SK-MEL-5 (cell line): Measurements from ENCODE around the gene KANK4. TPM values are rescaled to one million over a fixed set of nuclear protein-coding genes. Genes with fewer than 3 reads are reported as not detected.
"Not testable (repeated sequence)": the region's sequence is repeated elsewhere in the genome, so short reads cannot be mapped to it uniquely, and the experiment has no call there.

Experiments used
- DNase-seq: peaks from one replicate; pipeline ENCODE4 v3.0.0-alpha.2; 2016; ENCODE audit warnings: low read depth, low spot score
- in situ Hi-C: cut with HindIII; loops from 2 replicates; pipeline ENCODE4 v1.10.0; 2016; ENCODE audit warnings: low sequenced_read_pairs, high pct_unique_total_duplicates, low pct_unique_long_range_greater_than_20kb
- total RNA-seq: library from RNA; depleted of rRNA; stranded (reverse); fragments of >200 nt; shearing (Covaris generic); gene quantifications from 2 replicates; pipeline ENCODE4 v1.2.3, GENCODE V29; 2014

The KANK4 gene
- total RNA-seq, 1 experiment from 2014 or later: not detected

- in situ Hi-C loops: no loop called here
Measured at GRCh38 chr1:62235576-62235975, 83.7 kb downstream of the KANK4 start.

DNA sequence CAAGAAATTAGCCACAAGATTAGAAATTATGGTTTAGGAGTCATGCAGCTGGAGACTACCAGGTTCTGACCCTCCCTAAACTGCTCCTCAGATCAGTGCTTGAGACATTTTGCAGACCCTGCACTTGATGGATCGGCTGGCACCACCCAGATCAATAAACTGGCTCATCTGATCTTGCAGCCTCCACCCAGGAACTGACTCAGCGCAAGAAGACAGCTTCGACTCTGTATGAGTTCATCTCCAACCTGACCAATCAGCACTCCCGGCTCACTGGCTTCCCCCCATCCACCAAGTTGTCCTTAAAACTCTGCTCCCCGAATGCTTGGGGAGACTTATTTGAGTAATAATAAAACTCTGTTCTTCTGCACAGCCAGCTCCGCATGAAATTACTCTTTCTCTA is 84.5 kb downstream of the KANK4 start:
- in situ Hi-C loops: no loop called here

More at GRCh38 chr1:62235576-62235975, 83.7 kb downstream of the KANK4 start:
- no peak for DNase-seq

GRCh38 chr1:62233926-62234450 is 85.2 kb downstream of the KANK4 start:
- in situ Hi-C loops: no loop called here
- no peak for DNase-seq

More for the DNA sequence above, 84.5 kb downstream of the KANK4 start:
- DNase-seq: no peak

DNA sequence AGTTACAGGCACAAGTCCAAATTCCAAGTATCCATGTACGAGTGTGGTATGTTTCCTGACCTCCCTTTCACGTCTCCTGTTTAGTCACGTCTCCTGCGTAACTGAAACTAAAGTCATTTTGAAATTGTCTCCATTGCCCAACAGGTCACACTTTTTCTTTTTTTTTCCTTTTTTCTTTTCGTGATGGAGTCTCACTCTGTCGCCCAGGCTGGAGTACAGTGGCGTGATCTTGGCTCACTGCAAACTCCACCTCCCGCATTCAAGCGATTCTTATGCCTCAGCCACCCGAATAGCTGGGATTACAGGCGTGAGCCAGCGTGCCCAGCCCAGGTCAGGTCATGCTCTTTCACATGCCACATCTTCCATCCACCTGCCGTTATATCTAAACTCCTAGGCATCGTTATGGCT is 86.4 kb downstream of the KANK4 start:
- no peak for DNase-seq
- in situ Hi-C loops: no loop called here

GRCh38 chr1:62230718-62231117 is 88.5 kb downstream of the KANK4 start:
- no peak for DNase-seq

GRCh38 chr1:62229932-62230331 is 89.3 kb downstream of the KANK4 start:
- no peak for DNase-seq
- in situ Hi-C loops: no loop called here

More at GRCh38 chr1:62230718-62231117, 88.5 kb downstream of the KANK4 start:
- in situ Hi-C loops: no loop called here

DNA sequence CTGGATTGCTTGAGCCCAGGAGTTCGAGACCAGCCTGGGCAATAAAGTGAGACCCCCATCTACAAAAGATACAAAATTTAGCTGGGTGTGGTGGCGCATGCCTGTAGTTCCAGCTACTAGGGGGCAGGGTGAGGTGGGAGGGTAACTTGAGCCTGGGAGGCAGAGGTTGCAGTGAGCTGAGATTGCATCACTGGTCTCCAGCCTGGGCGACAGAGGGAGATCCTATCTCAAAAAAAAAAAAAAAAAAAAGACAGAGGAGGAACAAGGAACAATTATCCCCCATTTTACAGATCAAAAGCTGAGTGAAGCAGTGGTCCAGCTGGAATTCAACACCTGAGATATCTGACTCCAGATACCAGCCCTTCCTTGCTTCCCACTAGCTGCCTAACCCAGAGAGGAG is 89.8 kb downstream of the KANK4 start:
- DNase-seq: no peak
- in situ Hi-C loops: no loop called here

DNA sequence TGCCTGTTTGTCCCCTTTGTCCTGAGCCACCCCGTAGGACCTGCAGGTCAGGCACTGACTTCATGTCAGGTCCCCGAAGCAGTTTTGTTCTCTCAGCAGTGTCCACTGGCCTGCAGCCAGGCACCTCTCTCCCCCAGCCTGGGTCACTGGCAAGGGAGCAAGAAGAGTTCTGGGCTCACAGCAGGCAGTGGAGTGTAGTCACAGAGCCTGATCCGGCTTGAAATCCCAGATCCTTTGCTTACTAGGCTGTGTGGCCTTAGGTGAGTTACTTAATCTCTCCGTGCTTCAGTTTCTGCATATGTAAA is 90.4 kb downstream of the KANK4 start:
- DNase-seq: no peak
- in situ Hi-C loops: no loop called here

- in situ Hi-C loops: no loop called here
Measured at GRCh38 chr1:62228136-62228882, 90.9 kb downstream of the KANK4 start.

DNA sequence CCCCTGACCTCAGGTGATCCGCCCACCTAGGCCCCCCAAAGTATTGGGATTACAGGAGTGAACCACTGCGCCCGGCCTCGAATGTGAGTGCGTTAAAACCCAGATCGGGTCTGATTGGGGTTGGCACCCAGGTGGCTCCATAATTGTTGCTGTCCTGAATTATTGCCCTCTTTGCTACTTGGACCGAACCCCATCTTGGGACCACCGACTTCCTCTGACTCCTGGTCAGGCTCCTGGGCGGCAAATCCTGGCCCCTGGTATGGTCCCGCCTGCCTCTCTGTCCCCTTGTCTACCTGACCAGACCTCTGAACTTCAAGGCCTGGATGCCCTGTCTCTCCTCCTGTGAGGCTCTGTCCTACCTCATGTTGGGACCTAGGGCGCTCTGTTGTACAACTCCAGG is 91.7 kb downstream of the KANK4 start:
- DNase-seq: no peak
- in situ Hi-C loops: no loop called here

More at GRCh38 chr1:62228136-62228882, 90.9 kb downstream of the KANK4 start:
- DNase-seq: no peak

DNA sequence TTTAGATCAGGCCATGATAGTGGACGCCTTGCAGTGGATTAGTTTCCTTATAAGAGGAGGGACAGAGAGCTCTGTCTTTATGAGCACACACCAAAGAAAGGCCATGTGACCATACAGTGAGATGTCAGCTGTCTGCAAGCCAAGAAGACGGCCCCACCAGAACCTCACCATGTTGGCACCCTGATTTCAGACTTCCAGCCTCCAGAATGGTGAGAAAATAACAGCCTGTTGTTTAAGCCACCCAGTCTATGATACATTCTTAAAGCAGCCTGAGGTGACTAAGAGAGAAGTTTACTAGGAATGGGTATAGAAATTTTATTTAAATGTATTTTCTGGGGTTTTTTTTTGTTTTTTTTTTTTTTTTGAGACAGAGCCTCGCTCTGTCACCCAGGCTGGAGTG is 95.1 kb downstream of the KANK4 start:
- no peak for DNase-seq
- in situ Hi-C loops: no loop called here

DNA sequence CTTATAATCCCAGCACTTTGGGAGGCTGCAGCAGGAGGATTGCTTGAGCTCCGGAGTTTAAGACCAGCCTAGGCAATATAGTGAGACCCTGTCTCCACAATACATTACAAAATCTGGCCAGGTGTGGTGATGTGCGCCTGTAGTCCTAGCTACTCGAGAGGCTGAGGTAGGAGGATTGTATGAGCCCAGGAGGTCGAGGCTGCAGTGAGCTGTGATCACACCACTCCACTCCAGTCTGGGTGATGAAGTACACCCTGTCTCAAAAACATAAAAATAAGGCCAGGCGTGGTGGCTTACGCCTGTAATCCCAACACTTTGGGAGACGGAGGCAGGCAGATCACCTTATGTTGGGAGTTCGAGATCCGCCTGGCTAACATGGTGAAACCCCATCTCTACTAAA is 96.9 kb downstream of the KANK4 start:
- DNase-seq: no peak
- in situ Hi-C loops: no loop called here

DNA sequence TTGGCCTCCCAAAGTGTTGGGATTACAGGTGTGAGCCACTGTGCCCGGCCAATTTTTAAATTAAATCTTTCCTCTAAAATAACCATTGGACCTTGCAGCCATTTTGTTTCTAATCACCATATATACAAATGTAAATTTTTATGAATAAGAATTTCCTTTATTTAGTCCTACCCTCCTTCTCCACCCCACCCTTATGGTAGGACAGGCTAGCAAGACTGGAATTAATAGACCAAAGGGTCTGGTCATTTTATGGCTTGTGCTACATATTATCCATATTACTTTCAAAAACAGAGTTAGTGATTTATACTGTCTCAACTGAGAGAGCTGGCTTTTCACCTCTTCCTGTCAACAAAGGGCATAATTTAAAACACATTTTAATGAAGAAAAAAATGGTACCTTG is 98.1 kb downstream of the KANK4 start:
- in situ Hi-C loops: no loop called here
- DNase-seq: no peak

DNA sequence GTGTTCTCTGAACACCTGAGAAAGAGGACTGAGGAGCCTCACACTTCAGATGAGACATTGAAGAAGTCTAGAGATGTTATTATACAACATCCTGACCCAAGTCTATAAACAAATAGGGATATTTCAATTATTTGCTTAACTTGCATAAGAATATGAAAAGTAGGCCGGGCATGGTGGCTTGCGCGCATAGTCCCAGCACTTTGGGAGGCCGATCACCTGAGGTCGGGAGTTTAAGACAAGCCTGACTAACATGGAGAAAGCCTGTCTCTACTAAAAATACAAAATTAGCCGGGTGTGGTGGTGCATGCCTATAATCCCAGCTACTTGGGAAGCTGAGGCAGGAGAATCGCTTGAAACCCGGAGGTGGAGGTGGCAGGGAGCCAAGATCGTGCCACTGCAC is 98.8 kb downstream of the KANK4 start:
- in situ Hi-C loops, DNase-seq: not testable (repeated sequence)

DNA sequence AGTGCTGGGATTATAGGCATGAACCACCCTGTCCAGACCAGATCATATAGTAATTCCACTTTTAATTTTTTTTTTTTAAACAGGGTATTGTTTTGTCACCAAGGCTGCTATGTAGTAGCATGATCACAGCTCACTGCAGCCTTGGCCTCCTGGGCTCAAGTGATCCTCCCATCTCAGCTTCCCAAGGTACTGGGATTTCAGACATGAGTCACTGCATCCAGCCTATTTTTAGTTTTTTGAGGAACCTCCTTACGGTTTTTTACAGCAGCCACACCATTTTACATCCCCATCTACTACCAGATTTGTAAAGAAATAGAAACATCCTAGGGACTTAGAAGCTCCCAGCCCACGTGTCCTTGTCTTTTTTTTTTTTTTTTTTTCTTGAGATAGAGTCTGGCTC is 100.6 kb downstream of the KANK4 start:
- in situ Hi-C loops: no loop called here
- DNase-seq: no peak

GRCh38 chr1:62213075-62213914 is 105.9 kb downstream of the KANK4 start:
- DNase-seq: no peak
- in situ Hi-C loops: no loop called here

DNA sequence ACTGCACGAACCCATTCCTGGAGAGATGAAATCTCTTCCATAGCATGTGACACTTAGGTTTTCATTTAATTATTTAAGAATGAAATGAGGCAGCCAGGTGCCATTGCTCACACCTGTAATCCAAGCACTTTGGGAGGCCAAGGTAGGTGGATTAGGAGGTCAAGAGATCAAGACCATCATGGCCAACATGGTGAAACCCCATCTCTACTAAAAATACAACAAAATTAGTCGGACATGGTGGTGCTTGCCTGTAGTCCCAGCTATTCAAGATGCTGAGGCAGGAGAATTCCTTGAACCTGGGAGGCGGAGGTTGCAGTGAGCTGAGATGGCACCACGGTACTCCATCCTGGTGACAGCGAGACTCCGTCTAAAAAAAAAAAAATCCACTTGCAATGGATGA is 106.8 kb downstream of the KANK4 start:
- in situ Hi-C loops: no loop called here
- DNase-seq: no peak

- DNase-seq: no peak
- in situ Hi-C loops: no loop called here
Measured at GRCh38 chr1:62210960-62211359, 108.3 kb downstream of the KANK4 start.
